NCI-H2107 (cell line): Measurements from ENCODE around the gene USP11.
"Not testable (repeated sequence)": the region's sequence is repeated elsewhere in the genome, so short reads cannot be mapped to it uniquely, and the experiment has no call there.

ENCODE experiments used
- DNase-seq: peaks from one replicate; lab custom pipeline; 2025; lab: John Stamatoyannopoulos, UW

USP11 gene

DNA sequence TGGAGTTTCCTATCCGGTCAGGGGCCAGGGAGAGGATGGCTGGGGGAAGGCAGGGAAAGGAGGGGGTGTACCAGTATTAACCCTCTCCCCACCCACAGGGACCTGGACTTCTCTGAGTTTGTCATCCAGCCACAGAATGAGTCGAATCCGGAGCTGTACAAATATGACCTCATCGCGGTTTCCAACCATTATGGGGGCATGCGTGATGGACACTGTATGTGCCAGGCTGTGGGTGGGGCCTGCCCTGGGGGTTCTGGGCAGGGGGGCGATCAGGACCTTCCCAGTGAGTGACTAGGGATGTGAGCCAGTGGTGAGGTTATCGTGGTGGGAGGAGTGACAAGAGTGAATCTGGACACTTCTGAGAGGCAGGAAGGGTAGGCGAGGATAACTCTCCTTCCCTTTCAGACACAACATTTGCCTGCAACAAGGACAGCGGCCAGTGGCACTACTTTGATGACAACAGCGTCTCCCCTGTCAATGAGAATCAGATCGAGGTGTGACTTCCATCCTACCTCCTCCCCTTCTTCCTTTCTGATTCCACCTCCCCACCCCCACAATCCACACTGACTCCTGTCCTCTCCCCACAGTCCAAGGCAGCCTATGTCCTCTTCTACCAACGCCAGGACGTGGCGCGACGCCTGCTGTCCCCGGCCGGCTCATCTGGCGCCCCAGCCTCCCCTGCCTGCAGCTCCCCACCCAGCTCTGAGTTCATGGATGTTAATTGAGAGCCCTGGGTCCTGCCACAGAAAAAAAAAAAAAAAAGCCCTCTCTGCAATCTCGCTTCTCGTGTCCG is 14.6 kb downstream of the USP11 start:
- no peak for DNase-seq

DNA sequence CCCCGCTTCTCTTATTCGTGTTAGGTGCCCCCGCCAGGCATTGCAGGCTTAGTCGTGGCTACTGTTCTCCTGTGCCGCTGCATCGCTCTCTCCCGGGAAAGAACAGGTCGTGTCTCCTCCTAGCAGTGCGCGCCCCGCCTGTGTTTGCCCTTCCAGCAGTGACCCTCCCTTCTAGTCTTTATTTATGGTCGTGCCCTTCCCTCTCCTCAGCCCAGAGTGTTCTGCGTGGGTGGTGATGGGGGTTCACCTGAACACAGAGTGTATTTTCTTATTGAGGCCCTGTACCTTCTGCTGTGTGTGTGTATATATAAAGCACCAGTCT is 15.2 kb downstream of the USP11 start:
- DNase-seq: no peak

DNA sequence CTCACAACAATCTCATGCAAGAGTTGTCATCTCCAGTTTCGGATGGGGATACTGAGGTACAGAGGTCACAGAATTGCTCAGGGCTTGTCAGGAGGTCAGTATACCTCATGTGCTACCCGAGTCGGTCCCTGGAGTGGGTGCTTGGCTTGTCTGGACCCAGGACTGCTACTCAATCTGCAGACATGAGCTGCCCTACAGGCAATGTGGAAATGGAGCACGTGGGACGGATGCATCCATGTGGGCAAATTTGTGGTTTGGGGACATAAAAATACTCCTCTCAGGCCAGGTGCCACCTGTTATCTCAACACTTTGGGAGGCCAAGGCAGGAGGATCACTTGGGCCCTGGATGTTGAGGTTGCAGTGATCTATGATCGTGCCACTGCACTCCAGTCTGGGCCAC is 15.8 kb downstream of the USP11 start:
- no peak for DNase-seq

DNA sequence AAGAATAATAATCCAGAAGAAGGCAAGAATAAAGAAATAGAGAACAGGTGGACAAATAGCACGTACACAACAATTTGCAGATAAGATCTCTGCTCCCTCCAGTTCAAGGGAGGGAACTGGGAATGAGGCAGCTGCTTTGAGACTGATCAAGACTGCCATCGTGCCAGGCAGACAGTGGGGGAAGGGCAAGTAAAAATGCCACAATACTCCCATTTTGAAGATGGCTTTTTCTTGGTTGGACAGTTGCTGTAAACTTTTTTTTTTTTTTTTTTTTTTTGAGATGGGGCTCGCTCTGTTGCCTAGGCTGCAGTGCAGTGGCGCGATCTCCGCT is 17.2 kb downstream of the USP11 start:
- DNase-seq: no peak

DNA sequence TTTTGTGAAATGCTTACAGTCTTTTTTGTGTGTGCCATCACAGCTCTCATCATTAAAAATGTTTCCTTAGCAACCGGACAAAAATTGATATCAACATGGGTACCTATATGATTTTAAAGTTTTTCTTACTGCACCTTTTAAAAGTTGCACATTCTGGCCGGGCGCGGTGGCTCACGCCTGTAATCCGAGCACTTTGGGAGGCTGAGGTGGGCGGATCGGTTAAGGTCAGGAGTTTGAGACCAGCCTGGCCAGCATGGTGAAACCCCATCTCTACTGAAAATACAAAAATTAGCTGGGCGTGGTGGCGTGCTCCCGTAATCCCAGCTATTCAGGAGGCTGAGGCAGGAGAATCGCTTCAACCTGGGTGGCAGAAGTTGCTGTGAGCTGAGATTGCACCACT is 24.8 kb downstream of the USP11 start:
- not testable (repeated sequence) for DNase-seq

DNA sequence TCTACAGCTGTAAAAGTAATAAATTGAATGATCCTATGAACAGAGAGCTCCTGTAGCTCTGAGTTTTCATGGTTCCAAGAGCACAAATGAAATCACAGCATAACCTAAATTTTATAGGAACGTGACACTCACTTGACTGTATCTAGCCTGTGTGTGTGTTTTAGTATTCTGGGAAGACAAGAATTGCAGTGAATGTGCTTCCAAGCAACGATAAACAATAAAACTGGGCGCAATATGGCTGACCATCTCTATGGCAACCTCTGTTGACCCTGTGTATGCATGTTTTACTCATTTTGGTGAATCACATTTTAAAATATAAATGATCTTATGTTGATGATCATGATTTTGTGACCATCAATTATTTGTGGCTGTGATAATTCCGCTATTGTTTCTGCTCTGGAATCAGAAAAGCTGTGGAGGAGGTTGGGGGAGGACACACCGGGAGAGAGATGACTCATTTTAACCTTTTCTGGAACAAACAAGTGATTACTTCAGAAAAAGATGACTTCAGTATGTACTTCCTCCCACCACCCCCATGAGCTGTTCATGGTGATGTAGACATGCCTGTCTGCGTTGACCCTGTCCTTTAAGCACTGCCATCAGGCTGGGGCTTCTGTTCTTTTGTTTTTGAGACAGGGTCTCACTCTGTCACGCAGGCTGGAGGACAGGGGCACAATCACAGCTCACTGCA is 31.8 kb downstream of the USP11 start:
- DNase-seq: no peak

DNA sequence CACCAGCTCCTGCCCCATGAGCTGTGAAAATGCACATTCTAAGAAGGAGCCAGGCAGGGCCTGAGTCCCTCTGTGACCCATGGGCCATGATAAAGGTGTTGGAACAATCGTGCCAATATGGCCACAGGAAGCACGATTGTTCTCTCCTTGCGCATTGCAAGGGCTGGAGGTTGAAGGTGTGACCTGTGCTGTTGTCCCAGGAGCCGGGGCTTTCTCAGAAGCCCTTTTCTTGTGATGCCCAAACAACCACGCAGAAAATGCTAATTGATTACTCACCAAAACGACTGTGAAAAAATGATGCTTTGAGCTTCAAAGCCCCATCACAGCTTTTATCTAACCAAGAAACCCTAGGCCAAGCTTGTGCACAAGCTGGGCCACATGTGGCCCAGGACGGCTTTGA is 33.8 kb downstream of the USP11 start:
- DNase-seq: no peak

DNA sequence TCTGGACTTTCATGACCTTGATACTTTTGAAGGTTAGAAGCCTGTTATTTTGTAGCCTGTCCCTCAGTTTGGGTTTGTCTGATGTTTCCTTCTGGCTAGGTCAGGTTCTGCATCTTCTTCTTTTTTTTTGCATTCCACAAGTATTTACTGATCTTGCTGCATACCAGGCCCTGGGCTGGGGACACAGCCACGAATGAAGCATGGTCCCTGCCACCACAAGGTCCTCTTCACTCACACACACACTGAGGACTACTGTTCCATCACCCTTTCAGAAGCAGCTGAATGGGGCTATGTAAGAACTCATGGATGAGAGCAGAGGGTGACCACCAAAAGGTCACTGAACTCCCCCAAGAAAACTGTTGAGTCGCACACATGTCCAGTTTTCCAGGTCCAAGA is 39.2 kb downstream of the USP11 start:
- DNase-seq: no peak

DNA sequence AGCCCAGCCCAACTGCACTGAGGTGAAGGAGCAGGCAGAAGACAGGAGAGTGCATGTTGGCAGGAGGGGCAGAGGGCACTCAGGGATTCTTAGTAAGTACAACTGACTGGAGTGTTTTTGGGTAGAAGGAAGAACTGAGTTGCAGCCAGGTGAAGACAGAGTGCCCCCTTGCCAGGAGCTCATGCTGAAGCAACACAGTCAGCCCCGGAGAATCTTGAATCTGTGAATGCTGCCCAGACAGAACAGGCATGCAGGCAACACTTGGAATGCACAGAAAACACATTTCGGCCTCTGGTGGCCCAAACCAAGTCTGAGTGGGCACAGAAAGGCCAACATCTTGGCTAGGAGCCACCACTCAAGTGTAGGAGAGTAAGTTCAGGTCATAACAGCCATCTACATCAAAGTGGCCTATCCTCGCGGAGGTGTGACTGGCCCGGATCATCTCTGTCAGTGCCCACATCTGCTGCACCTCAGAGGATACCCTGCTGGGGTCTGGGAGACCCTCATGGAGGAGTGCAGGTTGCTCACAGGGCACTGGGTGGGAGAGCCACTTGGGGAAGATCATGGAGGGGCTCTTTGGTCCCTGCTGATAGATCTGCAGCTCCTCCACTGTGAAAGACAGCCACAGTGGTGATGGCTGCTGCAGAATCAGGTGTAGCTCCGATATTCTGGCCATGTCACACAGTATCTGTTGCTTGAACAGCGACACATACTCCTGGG is 40.4 kb downstream of the USP11 start:
- DNase-seq: no peak

DNA sequence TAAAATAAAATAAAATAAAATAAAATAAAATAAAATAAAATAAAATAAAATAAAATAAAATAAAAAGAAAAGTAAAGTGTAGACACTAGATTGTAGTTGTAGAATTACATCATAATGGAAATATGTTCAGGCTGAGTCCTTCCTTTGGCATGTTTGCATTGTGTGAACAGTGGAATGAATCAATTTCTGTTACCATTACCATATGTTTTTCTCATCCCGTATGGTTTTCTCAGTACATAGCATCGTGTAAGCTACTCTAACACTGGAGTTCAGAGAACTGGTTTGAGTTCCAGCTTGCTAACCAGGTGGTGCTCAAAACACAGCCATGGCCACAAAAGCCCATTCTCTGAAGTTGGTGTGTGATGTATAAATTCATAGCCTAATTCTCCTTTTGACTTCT is 45.9 kb downstream of the USP11 start:
- no peak for DNase-seq

DNA sequence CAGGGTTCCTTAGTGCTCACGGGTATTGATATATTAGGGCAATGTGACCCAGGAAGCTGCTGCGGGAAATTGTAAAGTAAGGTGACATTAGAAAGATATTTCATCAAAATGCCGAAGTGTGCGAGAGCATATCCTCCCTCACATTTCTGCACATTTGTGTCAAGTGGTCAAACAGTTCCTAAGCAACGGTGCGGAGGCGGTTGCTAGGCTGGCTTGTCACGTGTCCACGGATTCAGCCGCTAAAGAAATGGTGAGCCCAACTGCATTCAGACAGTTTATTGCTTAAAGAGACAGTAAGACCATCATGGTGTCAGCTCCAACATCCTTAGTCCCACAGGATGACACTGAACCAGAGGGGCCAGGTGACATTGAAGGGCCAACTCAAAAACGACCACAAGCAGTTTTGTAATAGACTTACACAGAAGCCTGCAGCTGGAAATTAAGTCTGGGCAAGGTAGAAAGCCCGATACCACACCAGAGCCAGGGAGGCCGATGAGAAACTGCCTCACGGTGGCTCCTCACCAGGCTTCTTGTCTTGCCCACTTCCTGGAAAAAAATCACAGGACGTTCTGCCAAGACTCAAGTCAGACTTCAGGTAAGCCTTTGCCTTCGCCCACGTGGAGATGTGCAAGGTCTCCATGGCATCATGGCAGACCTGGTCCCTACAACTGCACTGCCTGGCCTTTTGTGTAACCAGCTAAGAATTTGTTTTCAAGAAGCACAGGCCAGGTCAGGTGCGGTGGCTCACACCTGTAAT is 50.4 kb downstream of the USP11 start:
- no peak for DNase-seq

DNA sequence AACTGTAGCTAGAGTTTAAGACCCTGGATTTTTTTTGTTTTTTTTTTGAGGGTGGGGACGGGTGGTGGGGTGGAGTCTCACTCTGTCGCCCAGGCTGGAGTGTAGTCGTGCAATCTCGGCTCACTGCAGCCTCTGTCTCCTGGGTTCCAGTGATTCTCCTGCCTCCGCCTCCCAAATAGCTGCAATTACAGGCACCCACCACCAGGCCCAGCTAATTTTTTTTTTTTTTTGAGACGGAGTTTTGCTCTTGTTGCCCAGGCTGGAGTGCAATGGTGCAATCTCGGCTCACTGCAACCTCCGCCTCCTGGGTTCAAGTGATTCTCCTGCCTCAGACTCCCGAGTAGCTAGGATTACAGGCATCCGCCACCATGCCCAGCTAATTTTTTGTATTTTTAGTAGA is 51.8 kb downstream of the USP11 start:
- DNase-seq: not testable (repeated sequence)

DNA sequence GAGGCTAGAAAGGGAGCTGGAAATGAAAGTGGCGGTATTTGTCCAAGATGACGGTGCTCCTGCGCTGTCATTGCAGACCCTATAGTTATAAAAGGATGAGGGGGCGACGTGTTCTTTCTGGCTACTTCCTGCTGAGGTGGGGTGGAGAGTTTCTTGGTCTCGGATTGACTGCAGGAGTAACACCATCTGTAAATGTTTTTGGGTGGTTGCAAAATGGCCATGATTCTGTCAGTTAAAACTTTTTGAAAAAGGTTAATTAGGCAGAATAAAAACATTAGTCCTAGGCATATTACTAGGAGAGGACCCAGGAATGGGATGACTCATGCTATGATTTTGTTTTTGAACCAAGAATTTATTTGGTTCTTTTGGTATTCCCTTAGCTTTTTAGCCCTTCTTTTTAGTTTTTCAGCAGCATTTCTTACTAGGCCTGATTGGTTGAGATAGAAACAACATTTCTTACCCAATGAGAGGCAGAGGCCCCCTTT is 53.1 kb downstream of the USP11 start:
- DNase-seq: no peak

DNA sequence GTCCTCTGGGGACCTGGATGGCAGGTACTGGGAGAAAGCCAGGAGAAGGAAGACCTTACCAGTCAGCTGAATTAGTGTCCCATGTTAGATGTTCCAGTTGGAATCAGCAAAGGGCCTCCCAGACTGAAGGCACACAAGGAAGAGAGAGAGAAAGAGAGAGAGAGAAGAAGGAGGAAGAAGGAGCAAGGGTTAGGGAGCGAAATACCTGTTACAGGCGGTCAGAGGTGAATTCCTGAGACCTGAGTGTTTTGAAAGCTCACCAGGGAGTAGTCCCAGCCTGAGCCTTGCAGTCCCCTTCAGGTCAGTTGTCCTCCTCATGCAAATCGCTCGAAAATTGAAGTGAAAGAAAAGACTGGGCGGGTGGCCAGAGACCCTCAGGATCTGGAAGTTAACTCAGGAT is 60.3 kb downstream of the USP11 start:
- no peak for DNase-seq

DNA sequence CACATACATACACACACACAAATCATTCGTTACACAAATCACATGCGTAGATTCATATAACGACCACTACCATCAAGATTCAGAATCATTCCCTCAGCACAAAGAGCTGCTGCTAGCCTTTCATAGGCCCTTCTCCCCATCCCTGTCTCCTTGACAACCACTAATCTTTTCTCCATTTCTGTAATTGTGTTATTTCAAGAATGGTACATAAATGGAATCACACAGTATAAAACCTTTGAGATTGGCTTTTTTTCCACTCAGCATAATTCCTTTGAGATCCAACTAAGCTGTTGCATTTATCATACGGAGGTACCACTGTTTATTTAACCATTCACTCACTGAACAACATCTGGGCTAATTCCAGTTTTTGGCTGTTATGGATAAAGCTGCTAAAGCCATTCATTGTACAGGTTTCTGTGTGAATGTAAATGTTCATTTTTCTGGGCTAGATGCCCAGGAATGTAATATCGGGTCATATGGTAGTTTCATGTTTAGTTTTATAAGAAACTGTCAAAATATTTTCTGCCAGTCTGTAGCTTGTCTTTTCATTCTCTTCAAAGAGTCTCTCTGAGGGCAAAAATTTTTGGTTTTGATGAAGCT is 64.1 kb downstream of the USP11 start:
- no peak for DNase-seq

DNA sequence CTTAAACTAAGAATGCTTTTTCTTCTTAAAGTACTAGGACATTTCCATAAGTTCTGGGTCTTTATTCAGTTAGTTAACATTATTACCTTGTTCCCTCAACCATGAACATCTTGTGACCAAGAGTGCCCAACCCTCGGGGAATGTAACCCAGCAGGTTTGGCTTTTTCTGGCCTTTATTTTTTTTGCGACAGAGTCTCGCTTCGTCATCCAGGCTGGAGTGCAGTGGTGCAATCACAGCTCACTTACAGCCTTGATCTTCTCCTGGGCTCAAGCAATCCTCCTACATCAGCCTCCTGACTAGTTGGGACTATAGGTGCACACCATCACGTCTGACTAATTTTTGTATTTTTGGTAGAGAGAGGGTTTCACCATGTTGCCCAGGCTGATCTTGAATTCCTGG is 65.1 kb downstream of the USP11 start:
- no peak for DNase-seq
